NCI-H146 (cell line): Measurements from ENCODE around the gene LYST.
"Not testable (repeated sequence)": the region's sequence is repeated elsewhere in the genome, so short reads cannot be mapped to it uniquely, and the experiment has no call there.

Source experiments
- DNase-seq: peaks from one replicate; lab custom pipeline; 2025; lab: John Stamatoyannopoulos, UW

The LYST gene

DNA sequence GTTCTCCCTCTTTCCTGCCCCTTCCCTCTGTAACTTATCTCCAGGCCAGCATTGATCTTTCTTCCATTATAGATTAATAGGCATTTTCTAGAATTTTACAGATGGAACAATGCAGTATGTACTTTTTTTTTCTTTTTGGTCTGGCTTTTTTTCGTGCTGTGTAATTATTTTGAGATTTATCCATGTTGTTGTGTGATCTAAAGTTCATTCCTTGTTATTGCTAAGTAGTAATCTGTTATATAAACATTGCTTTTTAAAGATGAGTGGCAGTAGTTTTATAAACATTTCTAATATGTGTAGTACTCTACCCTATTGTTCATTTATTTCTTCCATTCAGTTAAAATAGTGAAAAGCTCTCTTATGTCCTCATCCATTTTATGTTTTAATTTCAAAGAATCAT, 5.9 kb downstream of the LYST start:
- no peak for DNase-seq

- DNase-seq, result no peak
Observed at GRCh38 chr1:235859789-235860188, 6.9 kb downstream of the LYST start.

DNA sequence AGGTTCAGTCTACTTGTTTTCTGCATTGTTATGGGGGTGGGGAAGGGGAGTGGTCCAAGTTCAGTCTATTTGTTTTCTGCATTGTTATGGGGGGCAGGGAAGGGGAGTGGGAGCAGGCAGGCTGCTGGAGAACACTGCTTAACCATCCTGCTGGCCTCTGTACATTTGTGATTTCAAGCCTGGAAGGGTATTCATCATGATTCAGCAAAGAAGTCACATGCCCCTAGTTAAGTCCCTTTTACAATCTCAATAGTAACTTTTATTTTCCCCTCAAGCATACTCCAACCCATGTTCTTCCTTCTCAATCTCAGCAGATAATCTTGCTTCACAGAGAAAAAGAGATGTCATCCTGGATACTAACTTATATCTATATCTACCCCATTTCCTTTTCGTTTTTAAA, 7.9 kb downstream of the LYST start:
- no peak for DNase-seq

DNA sequence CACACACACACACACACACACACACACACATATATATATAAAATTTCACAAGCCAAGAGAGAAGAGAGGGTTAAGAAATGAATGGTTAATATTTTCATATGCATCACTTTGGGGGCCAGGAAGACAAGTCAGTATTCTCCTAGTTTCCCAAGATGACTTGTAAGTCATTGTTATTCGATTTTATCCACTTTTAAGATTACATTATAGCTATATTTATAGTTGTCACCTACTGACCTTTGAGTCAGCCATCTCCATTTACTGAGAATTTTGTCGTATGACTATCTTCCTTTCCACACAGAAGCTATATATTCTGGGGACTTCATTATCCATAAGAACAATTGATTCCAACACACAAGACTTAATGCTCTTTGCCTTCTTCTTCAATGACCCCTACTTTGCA, 8.9 kb downstream of the LYST start:
- DNase-seq, result no peak

- DNase-seq, result no peak
Observed at GRCh38 chr1:235855811-235856429, 10.8 kb downstream of the LYST start.

- no peak for DNase-seq
Observed at GRCh38 chr1:235854347-235854746, 12.4 kb downstream of the LYST start.

- no peak for DNase-seq
Observed at GRCh38 chr1:235853653-235854052, 13.1 kb downstream of the LYST start.

- DNase-seq, result no peak
Observed at GRCh38 chr1:235852887-235853286, 13.8 kb downstream of the LYST start.

- DNase-seq, result no peak
Observed at GRCh38 chr1:235851939-235852338, 14.8 kb downstream of the LYST start.

- DNase-seq, result not testable (repeated sequence)
Observed at GRCh38 chr1:235848251-235848650, 18.5 kb downstream of the LYST start.

DNA sequence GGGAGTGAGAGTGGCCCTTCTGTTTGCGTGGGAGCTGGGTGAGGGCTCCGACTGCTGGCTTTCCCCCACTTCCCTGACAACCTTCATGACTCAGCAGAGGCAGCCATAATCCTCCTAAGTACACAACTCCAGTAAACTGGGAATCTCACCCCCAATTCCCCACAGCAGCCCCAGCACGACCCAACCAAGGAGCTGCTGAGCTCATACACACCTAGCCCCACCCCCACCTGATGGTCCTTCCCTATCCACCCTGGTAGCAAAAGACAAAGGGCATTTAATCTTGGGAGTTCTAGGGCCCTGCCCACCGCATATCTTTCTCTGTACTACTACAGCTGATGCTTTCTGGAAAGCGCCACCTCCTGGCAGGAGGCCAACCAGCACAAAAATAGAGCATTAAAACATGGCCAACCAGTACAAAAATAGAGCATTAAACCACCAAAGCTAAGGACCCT, 21.0 kb downstream of the LYST start:
- not testable (repeated sequence) for DNase-seq

GRCh38 chr1:235844776-235845175, 21.9 kb downstream of the LYST start:
- no peak for DNase-seq

- peak; percentile 22 for DNase-seq
Observed at GRCh38 chr1:235843461-235843961, 23.2 kb downstream of the LYST start.

DNA sequence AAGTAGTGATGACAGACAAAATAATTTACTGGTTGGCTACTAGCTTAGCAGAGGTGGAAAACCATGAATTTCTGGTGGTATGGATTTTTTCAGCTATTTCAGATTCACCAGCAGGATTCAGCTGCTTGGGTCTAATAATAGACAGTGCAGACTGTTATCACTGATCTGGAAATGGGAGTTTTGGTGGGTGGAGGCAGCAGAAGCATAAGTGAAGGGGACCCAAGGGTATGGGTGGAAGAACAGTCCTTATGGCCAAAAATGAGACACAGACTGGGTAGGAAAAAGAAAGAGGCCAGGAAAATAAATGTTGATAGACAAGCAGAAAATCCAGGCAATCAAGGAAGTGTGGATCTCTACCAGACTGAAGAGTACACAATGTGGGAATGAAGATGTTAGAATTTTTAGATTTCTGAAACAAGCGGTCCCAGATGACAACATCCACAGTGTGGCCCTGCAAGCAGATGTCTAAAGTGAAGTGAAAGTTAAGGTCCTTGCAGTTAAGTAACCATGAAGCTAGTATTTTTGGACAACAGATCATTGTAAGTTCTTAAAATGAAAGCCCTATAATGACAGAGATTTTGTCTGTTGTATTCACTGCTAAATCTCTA, 24.7 kb downstream of the LYST start:
- DNase-seq, result no peak

DNA sequence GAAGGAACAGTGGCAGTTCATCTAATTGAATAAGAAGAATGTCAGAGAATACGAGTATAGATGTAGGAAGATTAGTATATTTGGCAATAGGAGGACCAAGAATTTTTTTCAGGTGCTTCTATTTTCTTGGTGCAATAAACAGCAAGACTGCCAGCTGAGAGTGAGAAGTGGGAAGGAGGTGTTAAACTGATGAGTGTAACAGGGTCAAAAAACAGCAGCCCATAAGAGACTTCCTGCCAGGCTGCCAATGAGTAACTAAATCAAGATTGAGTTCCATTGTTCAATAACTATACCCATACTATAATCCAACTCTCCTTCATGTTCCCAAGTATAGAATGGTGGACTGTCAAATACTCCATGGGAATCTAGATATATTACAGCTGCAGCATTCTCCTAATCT, 28.7 kb downstream of the LYST start:
- no peak for DNase-seq

- no peak for DNase-seq
Observed at GRCh38 chr1:235835226-235835625, 31.5 kb downstream of the LYST start.

- DNase-seq, result no peak
Observed at GRCh38 chr1:235834620-235835019, 32.1 kb downstream of the LYST start.

DNA sequence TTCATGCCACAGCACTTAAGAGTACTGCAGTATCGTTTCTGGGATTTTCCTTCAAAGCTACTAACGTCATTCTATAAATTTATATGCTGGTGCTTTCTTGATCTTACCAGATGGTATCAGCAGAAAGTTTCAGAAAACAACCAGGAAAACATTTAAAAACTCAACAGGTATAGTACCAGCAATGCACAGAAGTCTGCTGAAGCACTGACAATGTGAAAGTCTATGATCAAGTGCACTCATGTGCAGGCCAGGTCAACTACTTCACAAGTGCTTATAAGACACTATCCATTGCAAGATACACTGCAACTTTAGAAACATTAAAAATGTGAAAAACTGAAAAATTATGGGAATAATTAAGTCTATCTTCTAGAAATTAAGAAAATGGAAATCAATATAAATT, 34.7 kb downstream of the LYST start:
- no peak for DNase-seq

GRCh38 chr1:235831148-235831547, 35.6 kb downstream of the LYST start:
- no peak for DNase-seq

DNA sequence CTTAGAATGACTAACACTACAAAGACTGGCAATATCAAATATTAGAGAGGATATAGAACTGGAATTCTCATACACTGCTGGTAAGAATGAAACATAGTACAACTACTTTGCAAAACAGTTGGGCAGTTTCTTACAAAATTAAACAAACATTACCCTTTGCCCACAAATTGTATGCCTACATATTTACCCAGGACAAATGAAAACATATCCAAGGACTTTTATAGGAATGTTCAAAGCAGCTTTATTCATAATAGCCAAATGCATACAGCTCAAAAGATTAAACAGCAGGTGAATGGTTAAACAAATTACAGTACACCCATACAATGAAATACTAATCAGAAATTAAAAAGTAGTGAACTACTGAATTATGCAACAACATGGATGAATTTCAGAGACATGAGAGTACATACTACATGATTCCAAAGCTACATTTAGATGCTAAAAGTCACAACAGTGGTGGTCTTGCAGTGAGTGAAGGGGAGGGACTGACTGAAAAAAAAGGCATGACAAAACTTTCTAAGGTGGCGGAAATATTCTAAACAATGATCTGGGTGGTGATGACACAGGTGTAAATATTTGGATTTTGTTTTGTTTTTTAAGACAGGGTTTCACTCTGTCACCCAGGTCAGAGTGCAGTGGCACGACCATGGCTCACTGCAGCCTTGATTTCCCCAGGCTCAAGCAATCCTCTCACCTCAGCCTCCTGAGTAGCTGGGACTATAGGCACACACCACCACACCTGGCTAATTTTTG, 40.4 kb downstream of the LYST start:
- DNase-seq, result no peak

DNA sequence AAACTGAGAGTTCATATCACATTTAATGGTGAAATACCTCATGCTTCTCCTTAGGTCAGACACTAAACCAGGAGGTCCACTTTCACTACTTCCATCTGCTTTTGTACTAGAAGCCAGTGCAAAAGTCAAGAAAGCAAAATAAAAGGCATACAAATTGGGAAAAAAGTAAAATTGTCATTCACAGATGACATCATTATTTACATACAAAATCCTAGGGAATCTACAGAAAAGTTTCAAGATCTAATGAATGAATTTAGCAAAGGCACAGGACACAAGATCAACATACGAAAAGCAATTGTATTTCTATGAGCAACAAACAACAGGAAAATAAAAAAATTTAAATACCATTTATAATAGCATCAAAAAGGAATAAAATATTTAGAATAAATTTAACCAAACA, 41.5 kb downstream of the LYST start:
- no peak for DNase-seq

DNA sequence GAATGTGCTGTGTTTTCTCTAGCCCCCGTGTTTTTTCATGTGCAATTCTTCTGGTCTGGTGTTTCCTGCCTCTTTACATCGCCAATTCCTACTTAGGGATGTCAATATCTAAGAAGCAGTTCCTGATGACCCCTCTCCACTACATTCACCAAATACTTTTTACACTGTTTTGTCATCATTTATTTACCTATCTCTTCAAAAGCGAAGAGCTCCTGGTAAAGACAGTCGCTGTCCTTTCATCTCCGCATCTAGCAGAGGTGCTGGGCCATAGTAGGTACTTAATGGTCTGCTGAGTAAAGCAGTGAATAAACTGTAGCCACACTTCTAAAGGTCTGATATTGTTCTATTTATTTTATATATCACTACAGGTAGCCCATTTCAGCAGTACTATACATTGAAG, 43.0 kb downstream of the LYST start:
- no peak for DNase-seq

DNA sequence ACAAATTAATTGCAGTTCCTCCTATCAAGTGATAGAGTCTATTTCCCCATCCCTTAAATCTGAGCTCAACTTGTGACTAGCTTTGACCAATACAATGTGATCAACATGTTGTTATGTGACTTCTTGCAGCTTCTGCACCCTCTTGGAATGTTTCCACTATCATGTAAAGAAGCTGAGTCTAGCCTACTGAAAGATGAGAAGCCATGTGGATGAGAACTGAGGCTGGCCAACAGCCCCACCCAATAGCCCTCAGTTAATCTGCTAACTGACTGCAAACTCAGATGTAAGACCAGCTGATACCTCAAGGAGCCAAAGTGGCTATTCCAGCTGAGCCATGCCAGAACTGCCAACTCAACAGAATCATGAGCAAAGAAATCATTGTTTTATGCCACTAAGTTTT, 44.0 kb downstream of the LYST start:
- no peak for DNase-seq
